HG02943 (cell line): ENCODE data around the gene ANKRD6.
"Not testable (repeated sequence)": the region's sequence is repeated elsewhere in the genome, so short reads cannot be mapped to it uniquely, and the experiment has no call there.

Experiments used
- ATAC-seq: cut with Tn5 transposase; IDR thresholded peaks from one replicate; pipeline ENCODE4 v1.9.1; 2021; ENCODE audit warnings: mild to moderate bottlenecking, low read depth, moderate library complexity; ENCODE audit not compliant: unreplicated experiment

Gene ANKRD6

GRCh38 chr6:89638320-89639195 lies 205.6 kb downstream of the ANKRD6 start, which contains the start of gene LYRM2:
TSS of gene LYRM2 (minus strand) at chr6:89638747. CDS start at chr6:89638716, 31 bp downstream.
- ATAC-seq = peak; percentile 99

- ATAC-seq = no peak
These were observed 207.9 kb downstream of the ANKRD6 start for GRCh38 chr6:89640804-89641203.

GRCh38 chr6:89641581-89641980 lies 208.6 kb downstream of the ANKRD6 start:
- ATAC-seq = not testable (repeated sequence)

- ATAC-seq = no peak
These were observed 210.0 kb downstream of the ANKRD6 start for GRCh38 chr6:89642956-89643355.

- ATAC-seq = no peak
These were observed 210.5 kb downstream of the ANKRD6 start for GRCh38 chr6:89643406-89643805.

- no peak for ATAC-seq
These were observed 211.9 kb downstream of the ANKRD6 start for GRCh38 chr6:89644864-89645263.

GRCh38 chr6:89649682-89650081 lies 216.7 kb downstream of the ANKRD6 start:
- ATAC-seq = no peak

- ATAC-seq = no peak
These were observed 217.6 kb downstream of the ANKRD6 start for GRCh38 chr6:89650579-89650978.

- no peak for ATAC-seq
These were observed 222.2 kb downstream of the ANKRD6 start for GRCh38 chr6:89655122-89655521.

- ATAC-seq = no peak
These were observed 224.7 kb downstream of the ANKRD6 start for GRCh38 chr6:89657445-89658158.

- ATAC-seq = no peak
These were observed 228.0 kb downstream of the ANKRD6 start for GRCh38 chr6:89660981-89661380.

GRCh38 chr6:89661559-89661958 lies 228.6 kb downstream of the ANKRD6 start:
- no peak for ATAC-seq

GRCh38 chr6:89662659-89663223 lies 229.8 kb downstream of the ANKRD6 start:
- no peak for ATAC-seq

GRCh38 chr6:89667872-89668556 lies 235.1 kb downstream of the ANKRD6 start:
- no peak for ATAC-seq

- ATAC-seq = no peak
These were observed 236.1 kb downstream of the ANKRD6 start for GRCh38 chr6:89669002-89669401.

- no peak for ATAC-seq
These were observed 238.1 kb downstream of the ANKRD6 start for GRCh38 chr6:89670935-89671565.

- ATAC-seq = no peak
These were observed 243.2 kb downstream of the ANKRD6 start for GRCh38 chr6:89675949-89676748.

- ATAC-seq = no peak
These were observed 245.6 kb downstream of the ANKRD6 start for GRCh38 chr6:89678531-89678930.
